Retinal pigment epithelial cell (primary cell): ENCODE results near the gene PLEKHN1.

Experiments
- DNase-seq: peaks from one replicate; pipeline ENCODE4 v3.0.0-alpha.2; 2010; ENCODE audit warnings: low read depth
- H3K4me3 ChIP-seq: 2 replicates; pipeline ENCODE4 v1.5.1; 2011; ENCODE audit warnings: mild to moderate bottlenecking, low read length, control low read depth, moderate library complexity
- TF ChIP-seq, protein P1 (sequence below): conservative IDR thresholded peaks from 2 replicates; pipeline ENCODE4 v1.5.1; 2011; ENCODE audit warnings: low read depth, low read length, control low read depth, inconsistent platforms

PLEKHN1 gene, protein sequence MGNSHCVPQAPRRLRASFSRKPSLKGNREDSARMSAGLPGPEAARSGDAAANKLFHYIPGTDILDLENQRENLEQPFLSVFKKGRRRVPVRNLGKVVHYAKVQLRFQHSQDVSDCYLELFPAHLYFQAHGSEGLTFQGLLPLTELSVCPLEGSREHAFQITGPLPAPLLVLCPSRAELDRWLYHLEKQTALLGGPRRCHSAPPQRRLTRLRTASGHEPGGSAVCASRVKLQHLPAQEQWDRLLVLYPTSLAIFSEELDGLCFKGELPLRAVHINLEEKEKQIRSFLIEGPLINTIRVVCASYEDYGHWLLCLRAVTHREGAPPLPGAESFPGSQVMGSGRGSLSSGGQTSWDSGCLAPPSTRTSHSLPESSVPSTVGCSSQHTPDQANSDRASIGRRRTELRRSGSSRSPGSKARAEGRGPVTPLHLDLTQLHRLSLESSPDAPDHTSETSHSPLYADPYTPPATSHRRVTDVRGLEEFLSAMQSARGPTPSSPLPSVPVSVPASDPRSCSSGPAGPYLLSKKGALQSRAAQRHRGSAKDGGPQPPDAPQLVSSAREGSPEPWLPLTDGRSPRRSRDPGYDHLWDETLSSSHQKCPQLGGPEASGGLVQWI

DNA sequence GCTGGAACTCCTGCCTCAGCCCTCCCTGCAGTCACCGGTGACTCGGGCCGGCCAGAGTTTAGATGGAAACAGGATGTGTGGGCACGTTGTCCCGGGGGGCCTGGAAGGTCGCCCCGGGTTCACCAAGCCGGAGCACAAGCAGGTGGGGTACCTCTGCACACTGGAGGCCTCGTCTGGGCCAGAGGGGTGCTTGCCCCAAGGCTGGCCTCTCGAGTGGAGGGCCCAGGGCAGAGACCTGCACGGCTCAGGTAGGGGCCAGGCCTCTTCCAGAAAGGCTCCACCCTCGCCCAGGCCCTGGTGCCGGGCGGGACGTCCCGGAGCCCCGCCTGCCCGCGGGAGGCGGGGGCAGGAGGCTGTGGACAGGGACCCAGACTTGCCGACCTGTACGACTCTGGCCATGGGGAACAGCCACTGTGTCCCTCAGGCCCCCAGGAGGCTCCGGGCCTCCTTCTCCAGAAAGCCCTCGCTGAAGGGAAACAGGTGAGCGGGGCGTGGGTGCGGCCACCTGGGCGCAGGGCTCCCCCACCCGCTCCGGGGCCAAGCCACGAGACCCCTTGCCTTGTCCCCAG, at the start of gene PLEKHN1:
PLEKHN1 (plus strand) TSS at position 348 of the 569 bp plus-strand sequence; CDS start at position 398, 50 bp downstream.
- DNase-seq: no peak
- peak within 1 kb of the TSS; percentile 58 for H3K4me3 ChIP-seq
- TF ChIP-seq, protein P1, sequence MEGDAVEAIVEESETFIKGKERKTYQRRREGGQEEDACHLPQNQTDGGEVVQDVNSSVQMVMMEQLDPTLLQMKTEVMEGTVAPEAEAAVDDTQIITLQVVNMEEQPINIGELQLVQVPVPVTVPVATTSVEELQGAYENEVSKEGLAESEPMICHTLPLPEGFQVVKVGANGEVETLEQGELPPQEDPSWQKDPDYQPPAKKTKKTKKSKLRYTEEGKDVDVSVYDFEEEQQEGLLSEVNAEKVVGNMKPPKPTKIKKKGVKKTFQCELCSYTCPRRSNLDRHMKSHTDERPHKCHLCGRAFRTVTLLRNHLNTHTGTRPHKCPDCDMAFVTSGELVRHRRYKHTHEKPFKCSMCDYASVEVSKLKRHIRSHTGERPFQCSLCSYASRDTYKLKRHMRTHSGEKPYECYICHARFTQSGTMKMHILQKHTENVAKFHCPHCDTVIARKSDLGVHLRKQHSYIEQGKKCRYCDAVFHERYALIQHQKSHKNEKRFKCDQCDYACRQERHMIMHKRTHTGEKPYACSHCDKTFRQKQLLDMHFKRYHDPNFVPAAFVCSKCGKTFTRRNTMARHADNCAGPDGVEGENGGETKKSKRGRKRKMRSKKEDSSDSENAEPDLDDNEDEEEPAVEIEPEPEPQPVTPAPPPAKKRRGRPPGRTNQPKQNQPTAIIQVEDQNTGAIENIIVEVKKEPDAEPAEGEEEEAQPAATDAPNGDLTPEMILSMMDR: no peak

DNA sequence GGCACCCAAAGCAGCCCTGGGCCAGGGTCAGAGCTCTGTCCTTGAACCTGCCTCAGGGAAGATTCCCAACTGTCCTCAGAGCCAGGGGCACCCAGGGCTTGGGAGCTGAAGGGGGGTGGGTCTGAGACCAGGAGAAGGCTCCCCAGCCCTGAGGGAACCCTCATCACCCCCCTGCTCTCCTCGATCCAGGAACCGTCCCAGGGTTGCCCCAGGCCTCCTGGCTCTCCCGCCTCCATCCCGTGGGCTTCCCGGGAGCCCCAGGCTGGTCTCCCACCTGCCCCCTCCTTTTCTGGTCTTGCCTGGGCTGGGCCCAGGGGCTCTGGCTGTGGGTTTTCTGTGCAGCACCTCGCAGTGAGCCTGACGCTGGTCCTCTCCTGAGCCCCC, 49.2 kb upstream of the PLEKHN1 start:
- TF ChIP-seq, protein P1: no peak
- no peak for DNase-seq

DNA sequence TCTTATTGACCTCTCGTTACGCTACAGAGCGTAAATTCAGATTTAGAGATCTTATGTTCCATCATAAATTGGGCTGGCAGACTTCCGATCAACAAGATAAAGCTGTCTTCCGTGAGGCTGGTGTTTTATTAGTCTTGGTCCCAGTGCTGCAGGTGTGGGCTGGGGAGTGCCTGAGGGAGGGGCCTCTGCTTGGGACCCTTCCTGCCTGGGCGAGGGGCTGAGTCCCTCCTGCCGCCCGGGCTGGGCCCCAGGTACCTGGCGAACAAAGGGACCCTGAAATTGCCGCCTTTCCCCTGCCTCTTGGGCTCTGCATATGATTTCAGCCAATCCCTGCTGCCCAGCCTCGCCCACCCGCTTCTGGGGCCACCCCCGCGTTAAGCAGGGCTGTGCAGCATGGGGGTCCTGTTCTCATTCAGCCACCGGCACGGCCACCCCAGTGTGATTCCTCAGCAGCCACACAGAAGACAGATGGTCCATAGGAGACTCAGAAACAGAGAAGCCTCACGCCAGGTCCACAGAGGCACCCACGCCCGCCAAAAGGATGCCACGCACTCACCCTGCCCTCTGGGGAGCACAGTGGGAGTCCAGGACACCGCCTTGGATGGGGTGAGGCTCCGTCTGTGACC, 48.7 kb upstream of the PLEKHN1 start:
- no peak for DNase-seq
- TF ChIP-seq, protein P1: no peak
- H3K4me3 ChIP-seq: no peak overlapping the region

More for the DNA sequence above, 49.2 kb upstream of the PLEKHN1 start:
- no peak overlapping the region for H3K4me3 ChIP-seq

DNA sequence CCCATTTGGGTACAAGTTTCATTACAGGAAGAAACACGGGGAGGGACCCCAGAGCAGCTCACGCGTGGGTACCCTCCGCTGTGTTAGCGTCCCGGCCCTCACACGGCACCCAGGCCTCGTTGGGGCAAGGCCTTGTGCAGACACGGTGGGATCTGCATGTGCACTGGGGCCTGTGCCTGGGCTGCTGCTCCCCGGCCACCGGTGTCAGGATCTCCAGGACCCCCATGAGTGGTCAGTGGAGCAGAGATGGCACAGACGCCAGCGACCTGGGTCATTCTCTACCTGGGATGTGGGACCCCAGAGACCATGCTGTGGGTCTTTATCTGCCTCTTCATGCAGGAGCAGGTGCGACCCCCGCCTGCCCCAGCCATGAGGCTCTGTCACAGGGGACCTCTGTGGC, 47.9 kb upstream of the PLEKHN1 start:
- no peak overlapping the region for H3K4me3 ChIP-seq
- DNase-seq: no peak
- TF ChIP-seq, protein P1: no peak

DNA sequence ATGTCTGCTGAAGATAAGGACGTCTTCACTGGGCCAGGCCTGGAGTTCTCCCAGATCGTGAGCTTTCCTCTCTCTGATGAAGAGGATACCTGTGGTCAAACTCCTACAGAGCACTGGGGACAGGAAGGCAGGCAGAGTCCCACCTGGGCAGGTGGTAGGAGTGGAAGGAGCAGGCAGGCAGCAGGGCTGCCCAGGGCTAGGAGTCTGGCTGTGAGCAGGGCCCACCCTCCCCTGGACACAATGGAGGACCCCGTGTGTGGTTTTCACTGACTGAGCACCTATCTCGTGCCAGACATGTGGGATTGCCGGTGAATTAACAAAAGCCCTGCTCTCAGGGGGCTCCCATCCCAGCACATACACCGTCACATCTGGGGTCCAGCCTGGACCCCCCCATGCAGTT, 47.4 kb upstream of the PLEKHN1 start:
- TF ChIP-seq, protein P1: no peak
- DNase-seq: no peak
- H3K4me3 ChIP-seq: no peak overlapping the region

DNA sequence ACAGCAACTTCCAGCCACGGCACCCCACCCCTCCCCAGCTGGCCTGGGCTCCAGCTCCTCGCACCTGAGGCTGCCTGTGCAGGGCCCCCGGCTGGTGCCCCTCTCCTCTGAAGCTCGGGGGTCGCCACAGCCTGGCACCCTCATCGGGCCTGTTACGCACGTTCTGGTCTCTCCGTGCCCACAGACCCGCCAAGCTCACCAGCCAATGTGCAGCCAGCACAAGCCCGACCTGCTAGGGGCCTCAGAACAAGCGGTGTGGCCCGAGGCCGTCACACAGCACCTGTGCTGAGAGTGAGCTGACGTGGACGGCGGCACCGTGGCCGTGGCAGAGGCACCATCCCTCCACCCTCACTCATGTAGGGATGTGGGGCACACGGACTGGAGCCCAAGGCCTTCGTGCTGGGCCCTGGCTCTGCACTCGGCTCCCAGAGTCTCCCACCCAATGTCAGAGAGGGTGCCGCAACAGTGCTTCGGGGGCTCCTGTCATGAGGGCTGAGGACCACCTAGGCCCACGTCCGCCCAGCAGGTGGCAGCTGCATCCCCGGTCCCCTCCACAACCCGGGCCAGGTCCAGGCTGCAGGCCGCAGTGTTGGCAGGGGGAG, 46.9 kb upstream of the PLEKHN1 start:
- TF ChIP-seq, protein P1: peak; percentile 35
- DNase-seq: no peak
- no peak overlapping the region for H3K4me3 ChIP-seq
